Measurements from ENCODE around the gene PRSS50. TPM values are rescaled to one million over a fixed set of nuclear protein-coding genes. Genes with fewer than 3 reads are reported as not detected.

Gene PRSS50
- total RNA-seq, 6 donors from 2014 or later = 0.10 to 4.2 (median 0.40) TPM

DNA sequence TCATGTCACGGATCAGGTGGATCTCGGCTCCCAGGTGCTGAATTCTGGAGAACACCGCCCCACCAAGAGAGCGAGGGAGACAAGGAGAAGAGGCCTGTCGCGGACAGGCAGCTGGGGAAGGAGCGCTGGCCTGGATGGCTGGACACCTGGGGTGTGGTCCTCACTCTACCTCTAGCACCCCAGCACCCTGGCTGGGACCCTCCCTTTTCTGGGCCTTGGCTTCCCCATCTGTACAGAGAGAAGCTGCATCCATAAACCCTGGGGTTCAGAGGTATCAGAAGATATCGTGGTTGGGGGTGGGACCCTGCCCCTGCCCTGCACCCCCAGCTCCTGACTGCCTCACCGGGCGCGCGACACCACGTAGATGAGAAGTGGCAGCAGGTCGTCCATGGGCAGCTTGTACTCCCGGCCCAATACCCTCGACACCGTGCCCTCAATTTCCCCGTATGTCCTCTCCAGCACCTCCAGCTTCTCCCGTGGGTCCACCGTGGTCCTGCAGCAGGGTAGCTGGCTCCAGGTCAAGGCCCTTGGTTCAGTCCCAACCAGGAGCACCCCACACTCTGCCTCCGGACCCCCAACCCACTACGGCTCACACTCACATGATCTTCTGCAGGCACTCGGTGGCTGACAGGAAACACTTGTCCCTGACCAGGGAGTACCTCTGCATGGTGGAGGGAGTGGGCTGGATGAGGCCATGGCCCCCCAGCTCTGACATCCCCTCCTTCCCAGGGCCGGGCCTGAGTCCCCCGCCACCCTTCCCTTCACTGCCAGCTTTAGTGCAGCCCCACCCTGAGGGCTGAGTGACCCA lies 45.9 kb downstream of the PRSS50 start:
- 83 to 92% methylated on average over 7 to 25 of the region's 25 CpGs for WGBS, 2 donors
- TF ChIP-seq POLR2A (IDR thresholded peaks at IDR 0.05) = no peak
- no peak for TF ChIP-seq POLR2AphosphoS5 (IDR thresholded peaks at IDR 0.05)

DNA sequence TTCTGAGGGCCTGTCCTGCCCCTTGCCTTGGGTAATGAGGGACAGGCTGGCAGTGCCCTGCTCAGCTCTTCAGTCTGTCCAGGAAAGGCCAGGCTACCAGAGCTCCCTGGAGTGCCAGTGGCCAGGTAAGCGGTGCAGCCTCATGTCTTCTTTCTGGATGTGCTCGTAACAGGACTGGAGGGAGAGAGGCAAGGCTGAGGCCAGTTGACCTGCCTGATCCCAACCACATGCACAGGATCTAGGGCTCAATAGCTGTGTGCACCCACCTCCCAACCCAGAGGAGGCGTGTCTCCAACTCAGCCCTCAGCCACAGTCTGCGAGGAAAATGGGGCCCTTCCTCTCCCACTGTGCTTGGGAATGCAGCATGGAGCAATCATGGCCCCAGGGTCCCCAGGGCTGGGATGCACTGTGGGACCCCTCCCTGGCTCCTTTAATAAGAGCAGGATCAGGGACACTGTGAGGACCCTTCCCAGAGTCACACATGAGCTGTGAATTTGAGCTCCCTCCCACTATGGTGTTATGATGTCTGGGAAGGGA lies 46.7 kb downstream of the PRSS50 start:
- 89% methylated on average over 4 of the region's 4 CpGs; no CpG with 5 or more reads in 1 of the 2 donors for WGBS, 2 donors
- no peak overlapping the region for H3K27ac ChIP-seq
- H3K4me1 ChIP-seq = peaks cover 0 to 9% (median 2%) of the 10 kb centered on the region in 4 donors
- DNase-seq (peak in 1 of 2 donors; percentile 10), ATAC-seq (ENCODE audit: low FRiP score in 2 of 2) (no peak)
- H3K27me3 ChIP-seq = no peaks in the 10 kb centered on the region
- TF ChIP-seq, protein P1, sequence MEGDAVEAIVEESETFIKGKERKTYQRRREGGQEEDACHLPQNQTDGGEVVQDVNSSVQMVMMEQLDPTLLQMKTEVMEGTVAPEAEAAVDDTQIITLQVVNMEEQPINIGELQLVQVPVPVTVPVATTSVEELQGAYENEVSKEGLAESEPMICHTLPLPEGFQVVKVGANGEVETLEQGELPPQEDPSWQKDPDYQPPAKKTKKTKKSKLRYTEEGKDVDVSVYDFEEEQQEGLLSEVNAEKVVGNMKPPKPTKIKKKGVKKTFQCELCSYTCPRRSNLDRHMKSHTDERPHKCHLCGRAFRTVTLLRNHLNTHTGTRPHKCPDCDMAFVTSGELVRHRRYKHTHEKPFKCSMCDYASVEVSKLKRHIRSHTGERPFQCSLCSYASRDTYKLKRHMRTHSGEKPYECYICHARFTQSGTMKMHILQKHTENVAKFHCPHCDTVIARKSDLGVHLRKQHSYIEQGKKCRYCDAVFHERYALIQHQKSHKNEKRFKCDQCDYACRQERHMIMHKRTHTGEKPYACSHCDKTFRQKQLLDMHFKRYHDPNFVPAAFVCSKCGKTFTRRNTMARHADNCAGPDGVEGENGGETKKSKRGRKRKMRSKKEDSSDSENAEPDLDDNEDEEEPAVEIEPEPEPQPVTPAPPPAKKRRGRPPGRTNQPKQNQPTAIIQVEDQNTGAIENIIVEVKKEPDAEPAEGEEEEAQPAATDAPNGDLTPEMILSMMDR (IDR thresholded peaks at IDR 0.05) = no peak
- TF ChIP-seq POLR2AphosphoS5 (IDR thresholded peaks at IDR 0.05) (no peak), EP300 (IDR thresholded peaks at IDR 0.05) (no peak), POLR2A (IDR thresholded peaks at IDR 0.05) (no peak)
- no peak overlapping the region for H3K4me3 ChIP-seq
- no peaks in the 10 kb centered on the region for H3K9me3 ChIP-seq
- peaks cover 2 to 58% (median 28%) of the 10 kb centered on the region in 4 donors for H3K36me3 ChIP-seq

More for the DNA sequence above, 45.9 kb downstream of the PRSS50 start:
- peaks cover 2 to 66% (median 28%) of the 10 kb centered on the region in 4 donors for H3K36me3 ChIP-seq
- no peak for ATAC-seq (ENCODE audit: low FRiP score in 2 of 2)
- no peaks in the 10 kb centered on the region for H3K9me3 ChIP-seq
- peak in 1 of 2 donors; percentile 15 for DNase-seq
- H3K27ac ChIP-seq = no peak overlapping the region
- H3K4me1 ChIP-seq = peaks cover 0 to 2% (median 0%) of the 10 kb centered on the region in 4 donors
- H3K27me3 ChIP-seq = no peaks in the 10 kb centered on the region
- H3K4me3 ChIP-seq = no peak overlapping the region

DNA sequence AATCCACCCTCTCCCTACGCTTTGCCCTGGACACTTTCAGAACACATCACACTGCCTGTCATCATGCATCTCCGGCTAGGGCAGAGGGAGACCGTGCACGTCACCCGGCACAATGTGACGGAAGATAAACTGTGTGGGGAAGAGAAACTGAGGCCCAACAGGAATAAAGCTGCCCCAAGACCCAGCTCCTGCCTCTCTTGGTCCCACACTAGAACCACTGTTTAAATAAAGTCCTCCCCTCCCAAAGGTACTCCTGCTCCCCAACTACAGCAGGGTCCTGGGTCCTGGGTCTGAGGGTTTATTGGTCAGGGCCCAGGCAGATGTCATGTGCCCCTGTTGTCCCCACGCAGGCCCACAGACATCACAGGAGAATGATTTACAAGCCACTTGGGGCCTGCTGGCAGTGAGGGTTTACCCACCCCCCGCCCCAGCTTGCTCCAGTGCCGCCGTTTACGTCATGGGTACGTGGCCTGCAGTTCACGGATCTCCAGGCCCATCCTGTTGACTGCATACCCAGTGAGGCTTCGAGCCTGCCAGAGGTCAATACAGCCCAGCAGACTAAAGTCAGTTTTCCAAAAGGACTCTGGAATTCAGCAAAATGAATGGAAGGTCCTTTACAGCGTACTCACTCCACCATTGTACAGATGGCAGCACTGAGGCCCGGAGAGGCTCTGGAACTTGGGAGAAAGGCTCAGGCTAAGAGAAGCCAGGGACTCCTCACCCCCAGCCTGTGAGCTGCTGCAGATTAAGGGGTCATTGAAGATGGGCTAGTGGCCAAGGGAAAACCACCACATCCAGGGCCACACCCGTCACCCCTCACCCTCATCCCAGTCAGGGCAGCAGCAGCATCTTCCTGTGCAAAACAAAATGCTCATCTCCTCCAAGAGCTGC lies 47.4 kb downstream of the PRSS50 start:
- H3K4me3 ChIP-seq = no peak overlapping the region
- no peaks in the 10 kb centered on the region for H3K9me3 ChIP-seq
- 76 to 81% methylated on average over 6 to 17 of the region's 17 CpGs for WGBS, 2 donors
- H3K27me3 ChIP-seq = no peaks in the 10 kb centered on the region
- peaks cover 0 to 9% (median 2%) of the 10 kb centered on the region in 4 donors for H3K4me1 ChIP-seq
- ATAC-seq (ENCODE audit: low FRiP score in 2 of 2) (no peak), DNase-seq (peak in 1 of 2 donors; percentile 15)
- H3K36me3 ChIP-seq = peaks cover 2 to 51% (median 26%) of the 10 kb centered on the region in 4 donors
- H3K27ac ChIP-seq = no peak overlapping the region
- TF ChIP-seq, protein P1 (IDR thresholded peaks at IDR 0.05) = no peak
- no peak for TF ChIP-seq EP300 (IDR thresholded peaks at IDR 0.05)

DNA sequence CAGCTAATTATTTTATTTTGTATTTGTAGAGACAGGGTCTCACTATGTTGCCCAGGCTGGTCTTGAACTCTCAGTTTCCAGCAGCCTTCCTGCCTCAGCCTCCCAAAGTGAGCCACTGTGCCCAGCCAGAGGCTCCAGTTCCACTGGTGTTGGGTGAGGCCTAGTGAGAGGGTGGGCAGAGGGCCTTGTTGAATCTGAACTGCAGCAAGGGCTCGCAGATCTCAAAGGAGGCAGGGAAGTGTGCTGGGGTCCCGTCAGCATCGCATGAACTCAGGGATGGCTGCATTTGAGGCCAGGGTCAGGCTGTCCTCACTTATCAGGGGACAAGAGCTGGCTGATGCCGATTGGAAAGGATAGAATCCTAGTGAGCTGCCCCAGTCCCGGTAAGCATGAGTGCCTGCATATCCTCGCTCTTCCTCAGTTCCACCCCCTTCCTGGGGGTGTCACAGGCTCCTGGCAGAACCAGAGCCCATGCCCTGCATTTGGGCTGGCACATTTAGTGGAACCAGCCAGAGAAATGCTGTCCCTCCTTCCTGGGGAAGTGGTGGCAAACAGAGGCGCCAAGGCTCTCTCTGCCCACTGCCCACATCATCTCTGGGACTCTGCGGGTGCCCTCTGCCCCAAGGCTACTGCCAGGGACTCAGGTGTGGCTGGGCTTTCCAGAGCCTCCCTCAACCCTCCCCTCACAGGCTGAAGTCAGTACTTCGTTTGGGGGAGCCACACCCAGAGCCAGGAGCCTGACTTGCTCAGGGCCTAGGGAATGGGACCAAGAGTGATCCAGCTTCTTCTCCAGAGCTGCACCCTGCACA lies 48.3 kb downstream of the PRSS50 start:
- Histone ChIP-seq H3K27ac (no peak overlapping the region), H3K9me3 (no peaks in the 10 kb centered on the region), H3K36me3 (peaks cover 0 to 42% (median 22%) of the 10 kb centered on the region in 4 donors), H3K4me1 (peaks cover 0 to 9% (median 2%) of the 10 kb centered on the region in 4 donors), H3K27me3 (no peaks in the 10 kb centered on the region), H3K4me3 (no peak overlapping the region)
- peak in 1 of 2 donors; percentile 18 for DNase-seq
- TF ChIP-seq POLR2AphosphoS5 (IDR thresholded peaks at IDR 0.05) = no peak
- TF ChIP-seq POLR2A (IDR thresholded peaks at IDR 0.05) = no peak
- TF ChIP-seq, protein P1 (IDR thresholded peaks at IDR 0.05) = no peak
- TF ChIP-seq EP300 (IDR thresholded peaks at IDR 0.05) = no peak
- WGBS, 2 donors = 75 to 76% methylated on average over 6 to 9 of the region's 9 CpGs
- no peak for ATAC-seq (ENCODE audit: low FRiP score in 2 of 2)
